GM12878 (cell line): Measurements from ENCODE around the gene ZNF554.

Experiments
- CBFB ChIP-seq: IDR thresholded peaks from 2 replicates; pipeline ENCODE4 v1.6.1; 2016; ENCODE audit warnings: antibody characterized with exemption, low read depth
- CREB1 ChIP-seq: IDR thresholded peaks from 2 replicates; pipeline ENCODE4 v1.6.1; 2012; ENCODE audit warnings: low read depth, mild to moderate bottlenecking, inconsistent platforms
- EP300 ChIP-seq, 2 experiments: fragments of 150-350 bp in 1 of 2; IDR thresholded peaks; 2 replicates each; pipeline ENCODE4 v1.6.1; 2011 to 2012; ENCODE audit warnings: low read depth in 2 of 2, low read length in 2 of 2, borderline replicate concordance in 1 of 2, improper control_type of control experiment in 1 of 2, inconsistent platforms in 1 of 2; ENCODE audit not compliant: control insufficient read depth in 1 of 2
- FOXM1 ChIP-seq: IDR thresholded peaks from 2 replicates; pipeline ENCODE4 v1.6.1; 2012; ENCODE audit warnings: low read depth, mild to moderate bottlenecking, inconsistent platforms, low read length, moderate library complexity
- KDM1A ChIP-seq: fragments of 200-600 bp; sonication (generic); IDR thresholded peaks from 2 replicates; pipeline ENCODE4 v1.6.1; 2016; ENCODE audit warnings: borderline replicate concordance
- NR2C2 ChIP-seq: IDR thresholded peaks from 2 replicates; pipeline ENCODE4 v1.6.1; 2011; ENCODE audit warnings: borderline replicate concordance, low read depth; ENCODE audit not compliant: control insufficient read depth, insufficient read length
- POLR2A ChIP-seq: IDR thresholded peaks from 2 replicates; pipeline ENCODE4 v1.6.1; 2011; ENCODE audit warnings: low read depth, mild to moderate bottlenecking, low read length
- SIN3A ChIP-seq: IDR thresholded peaks from 2 replicates; pipeline ENCODE4 v1.6.1; 2012; ENCODE audit warnings: low read depth, low read length, improper control_type of control experiment
- SP1 ChIP-seq: IDR thresholded peaks from one replicate; pipeline ENCODE4 v1.6.1; 2011; ENCODE audit warnings: low read depth, low read length
- TF ChIP-seq, protein P1 (sequence below): IDR thresholded peaks from 2 replicates; pipeline ENCODE4 v1.6.1; 2011; ENCODE audit warnings: borderline replicate concordance, low read depth, mild to moderate bottlenecking, moderate library complexity, mixed read lengths, low read length; ENCODE audit not compliant: insufficient read depth; ENCODE audit errors: extremely low read length
- TF ChIP-seq, protein P2 (sequence below), 3 experiments: IDR thresholded peaks in 2 of 3; conservative IDR thresholded peaks in 1 of 3; 2 replicates each; pipeline ENCODE4 v1.5.1; 2011; ENCODE audit warnings: low read depth in 3 of 3, low read length in 3 of 3, mild to moderate bottlenecking in 3 of 3, control low read depth in 2 of 3, moderate library complexity in 2 of 3, inconsistent platforms in 1 of 3, mixed read lengths in 1 of 3; ENCODE audit not compliant: control insufficient read depth in 2 of 3, insufficient read depth in 1 of 3; ENCODE audit errors: extremely low read depth in 1 of 3
- TF ChIP-seq, protein P3 (sequence below): fragments of 450-650 bp; formaldehyde crosslinking; IDR thresholded peaks from 2 replicates; pipeline ENCODE4 v1.4.0; 2022; ENCODE audit warnings: mild to moderate bottlenecking, moderate library complexity
- TF ChIP-seq, protein P4 (sequence below): IDR thresholded peaks from 2 replicates; pipeline ENCODE4 v1.6.1; 2012; ENCODE audit warnings: improper control_type of control experiment, low read depth, low read length; ENCODE audit not compliant: insufficient replicate concordance

DNA sequence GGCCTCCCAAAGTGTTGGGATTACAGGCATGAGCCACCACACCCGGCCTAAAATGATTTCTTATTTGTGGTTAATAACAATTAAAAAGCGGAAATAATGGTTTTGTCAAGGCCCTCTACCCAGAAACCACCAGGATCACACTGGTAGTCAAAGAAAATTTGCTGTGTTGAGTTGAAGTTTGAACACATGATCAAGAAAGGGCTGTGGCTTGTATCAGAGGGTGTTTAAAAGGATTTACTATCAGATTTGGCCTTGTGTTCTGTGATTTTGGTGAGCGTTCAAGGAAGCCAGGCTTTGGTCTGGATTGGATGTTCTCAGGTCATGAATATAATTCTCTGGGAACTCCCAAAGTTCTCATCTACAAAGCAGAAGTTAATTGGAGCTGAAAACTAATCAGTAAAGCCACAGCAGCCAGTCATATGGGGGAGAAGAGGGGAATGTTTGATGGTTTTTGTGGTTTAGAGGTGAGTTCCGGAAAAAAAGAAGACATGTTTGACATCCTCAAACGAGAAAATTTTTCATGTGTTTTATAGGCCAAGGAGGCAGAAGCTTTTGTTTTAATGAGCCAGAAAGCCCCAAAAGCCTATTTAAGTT, 36.9 kb downstream of the ZNF554 start:
- TF ChIP-seq, protein P1, sequence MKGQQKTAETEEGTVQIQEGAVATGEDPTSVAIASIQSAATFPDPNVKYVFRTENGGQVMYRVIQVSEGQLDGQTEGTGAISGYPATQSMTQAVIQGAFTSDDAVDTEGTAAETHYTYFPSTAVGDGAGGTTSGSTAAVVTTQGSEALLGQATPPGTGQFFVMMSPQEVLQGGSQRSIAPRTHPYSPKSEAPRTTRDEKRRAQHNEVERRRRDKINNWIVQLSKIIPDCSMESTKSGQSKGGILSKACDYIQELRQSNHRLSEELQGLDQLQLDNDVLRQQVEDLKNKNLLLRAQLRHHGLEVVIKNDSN, result no peak
- TF ChIP-seq, protein P2, sequence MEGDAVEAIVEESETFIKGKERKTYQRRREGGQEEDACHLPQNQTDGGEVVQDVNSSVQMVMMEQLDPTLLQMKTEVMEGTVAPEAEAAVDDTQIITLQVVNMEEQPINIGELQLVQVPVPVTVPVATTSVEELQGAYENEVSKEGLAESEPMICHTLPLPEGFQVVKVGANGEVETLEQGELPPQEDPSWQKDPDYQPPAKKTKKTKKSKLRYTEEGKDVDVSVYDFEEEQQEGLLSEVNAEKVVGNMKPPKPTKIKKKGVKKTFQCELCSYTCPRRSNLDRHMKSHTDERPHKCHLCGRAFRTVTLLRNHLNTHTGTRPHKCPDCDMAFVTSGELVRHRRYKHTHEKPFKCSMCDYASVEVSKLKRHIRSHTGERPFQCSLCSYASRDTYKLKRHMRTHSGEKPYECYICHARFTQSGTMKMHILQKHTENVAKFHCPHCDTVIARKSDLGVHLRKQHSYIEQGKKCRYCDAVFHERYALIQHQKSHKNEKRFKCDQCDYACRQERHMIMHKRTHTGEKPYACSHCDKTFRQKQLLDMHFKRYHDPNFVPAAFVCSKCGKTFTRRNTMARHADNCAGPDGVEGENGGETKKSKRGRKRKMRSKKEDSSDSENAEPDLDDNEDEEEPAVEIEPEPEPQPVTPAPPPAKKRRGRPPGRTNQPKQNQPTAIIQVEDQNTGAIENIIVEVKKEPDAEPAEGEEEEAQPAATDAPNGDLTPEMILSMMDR (IDR thresholded peaks at IDR 0.05 in 2 of 3, conservative IDR thresholded peaks at IDR 0.05 in 1 of 3; ENCODE audit: control insufficient read depth in 2 of 3, extremely low read depth in 1 of 3, insufficient read depth in 1 of 3, low read depth in 3 of 3, low read length in 3 of 3), result no peak
- TF ChIP-seq NR2C2 (no peak), POLR2A (no peak), KDM1A (no peak), CBFB (no peak), SIN3A (no peak), FOXM1 (no peak), SP1 (no peak), CREB1 (no peak), EP300 (IDR thresholded peaks at IDR 0.05; ENCODE audit: borderline replicate concordance in 1 of 2, control insufficient read depth in 1 of 2, low read depth in 2 of 2, low read length in 2 of 2) (no peak)
- TF ChIP-seq, protein P3, sequence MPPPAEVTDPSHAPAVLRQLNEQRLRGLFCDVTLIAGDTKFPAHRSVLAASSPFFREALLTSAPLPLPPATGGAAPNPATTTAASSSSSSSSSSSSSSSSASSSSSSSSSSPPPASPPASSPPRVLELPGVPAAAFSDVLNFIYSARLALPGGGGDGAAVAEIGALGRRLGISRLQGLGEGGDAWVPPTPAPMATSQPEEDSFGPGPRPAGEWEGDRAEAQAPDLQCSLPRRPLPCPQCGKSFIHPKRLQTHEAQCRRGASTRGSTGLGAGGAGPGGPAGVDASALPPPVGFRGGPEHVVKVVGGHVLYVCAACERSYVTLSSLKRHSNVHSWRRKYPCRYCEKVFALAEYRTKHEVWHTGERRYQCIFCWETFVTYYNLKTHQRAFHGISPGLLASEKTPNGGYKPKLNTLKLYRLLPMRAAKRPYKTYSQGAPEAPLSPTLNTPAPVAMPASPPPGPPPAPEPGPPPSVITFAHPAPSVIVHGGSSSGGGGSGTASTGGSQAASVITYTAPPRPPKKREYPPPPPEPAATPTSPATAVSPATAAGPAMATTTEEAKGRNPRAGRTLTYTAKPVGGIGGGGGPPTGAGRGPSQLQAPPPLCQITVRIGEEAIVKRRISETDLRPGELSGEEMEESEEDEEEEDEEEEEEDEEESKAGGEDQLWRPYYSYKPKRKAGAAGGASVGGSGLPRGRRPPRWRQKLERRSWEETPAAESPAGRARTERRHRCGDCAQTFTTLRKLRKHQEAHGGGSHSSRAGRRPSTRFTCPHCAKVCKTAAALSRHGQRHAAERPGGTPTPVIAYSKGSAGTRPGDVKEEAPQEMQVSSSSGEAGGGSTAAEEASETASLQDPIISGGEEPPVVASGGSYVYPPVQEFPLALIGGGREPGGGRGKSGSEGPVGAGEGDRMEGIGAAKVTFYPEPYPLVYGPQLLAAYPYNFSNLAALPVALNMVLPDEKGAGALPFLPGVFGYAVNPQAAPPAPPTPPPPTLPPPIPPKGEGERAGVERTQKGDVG, result no peak
- TF ChIP-seq, protein P4, sequence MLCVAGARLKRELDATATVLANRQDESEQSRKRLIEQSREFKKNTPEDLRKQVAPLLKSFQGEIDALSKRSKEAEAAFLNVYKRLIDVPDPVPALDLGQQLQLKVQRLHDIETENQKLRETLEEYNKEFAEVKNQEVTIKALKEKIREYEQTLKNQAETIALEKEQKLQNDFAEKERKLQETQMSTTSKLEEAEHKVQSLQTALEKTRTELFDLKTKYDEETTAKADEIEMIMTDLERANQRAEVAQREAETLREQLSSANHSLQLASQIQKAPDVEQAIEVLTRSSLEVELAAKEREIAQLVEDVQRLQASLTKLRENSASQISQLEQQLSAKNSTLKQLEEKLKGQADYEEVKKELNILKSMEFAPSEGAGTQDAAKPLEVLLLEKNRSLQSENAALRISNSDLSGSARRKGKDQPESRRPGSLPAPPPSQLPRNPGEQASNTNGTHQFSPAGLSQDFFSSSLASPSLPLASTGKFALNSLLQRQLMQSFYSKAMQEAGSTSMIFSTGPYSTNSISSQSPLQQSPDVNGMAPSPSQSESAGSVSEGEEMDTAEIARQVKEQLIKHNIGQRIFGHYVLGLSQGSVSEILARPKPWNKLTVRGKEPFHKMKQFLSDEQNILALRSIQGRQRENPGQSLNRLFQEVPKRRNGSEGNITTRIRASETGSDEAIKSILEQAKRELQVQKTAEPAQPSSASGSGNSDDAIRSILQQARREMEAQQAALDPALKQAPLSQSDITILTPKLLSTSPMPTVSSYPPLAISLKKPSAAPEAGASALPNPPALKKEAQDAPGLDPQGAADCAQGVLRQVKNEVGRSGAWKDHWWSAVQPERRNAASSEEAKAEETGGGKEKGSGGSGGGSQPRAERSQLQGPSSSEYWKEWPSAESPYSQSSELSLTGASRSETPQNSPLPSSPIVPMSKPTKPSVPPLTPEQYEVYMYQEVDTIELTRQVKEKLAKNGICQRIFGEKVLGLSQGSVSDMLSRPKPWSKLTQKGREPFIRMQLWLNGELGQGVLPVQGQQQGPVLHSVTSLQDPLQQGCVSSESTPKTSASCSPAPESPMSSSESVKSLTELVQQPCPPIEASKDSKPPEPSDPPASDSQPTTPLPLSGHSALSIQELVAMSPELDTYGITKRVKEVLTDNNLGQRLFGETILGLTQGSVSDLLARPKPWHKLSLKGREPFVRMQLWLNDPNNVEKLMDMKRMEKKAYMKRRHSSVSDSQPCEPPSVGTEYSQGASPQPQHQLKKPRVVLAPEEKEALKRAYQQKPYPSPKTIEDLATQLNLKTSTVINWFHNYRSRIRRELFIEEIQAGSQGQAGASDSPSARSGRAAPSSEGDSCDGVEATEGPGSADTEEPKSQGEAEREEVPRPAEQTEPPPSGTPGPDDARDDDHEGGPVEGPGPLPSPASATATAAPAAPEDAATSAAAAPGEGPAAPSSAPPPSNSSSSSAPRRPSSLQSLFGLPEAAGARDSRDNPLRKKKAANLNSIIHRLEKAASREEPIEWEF, result no peak
